ENCODE data around the gene TBCD.

The TBCD gene

GRCh38 chr17:82940226-82941020, 188.6 kb downstream of the TBCD start:
- Histone ChIP-seq H3K36me3 (ENCODE audit: control insufficient read depth, insufficient read depth, low read length) (peaks cover 44% of the 10 kb centered on the region), H3K9me3 (ENCODE audit: control insufficient read depth, insufficient read depth, low read length) (peaks cover 6% of the 10 kb centered on the region; the same call in 1 of the 2 replicates), H3K27ac (ENCODE audit: low read length) (no peak overlapping the region), H3K27me3 (ENCODE audit: control insufficient read depth, insufficient read depth, low read length) (no peaks in the 10 kb centered on the region), H3K4me1 (ENCODE audit: control insufficient read depth, insufficient read depth, low read length) (no peaks in the 10 kb centered on the region; the same call in 1 of the 2 replicates), H3K4me3 (ENCODE audit: low read length) (no peak overlapping the region)
- DNase-seq (ENCODE audit: low read depth, low spot score): no peak
- no CpG with 5 or more reads among the region's 27 CpGs for WGBS (ENCODE audit: insufficient coverage, insufficient read length)

GRCh38 chr17:82941021-82942001, 189.4 kb downstream of the TBCD start:
- no peak for DNase-seq (ENCODE audit: low read depth, low spot score)
- H3K4me3 ChIP-seq (ENCODE audit: low read length): no peak overlapping the region
- H3K4me1 ChIP-seq (ENCODE audit: control insufficient read depth, insufficient read depth, low read length): no peaks in the 10 kb centered on the region; the same call in 1 of the 2 replicates
- no peaks in the 10 kb centered on the region for H3K27me3 ChIP-seq (ENCODE audit: control insufficient read depth, insufficient read depth, low read length)
- H3K9me3 ChIP-seq (ENCODE audit: control insufficient read depth, insufficient read depth, low read length): peaks cover 6% of the 10 kb centered on the region; the same call in 1 of the 2 replicates
- WGBS (ENCODE audit: insufficient coverage, insufficient read length): no CpG with 5 or more reads among the region's 36 CpGs
- H3K36me3 ChIP-seq (ENCODE audit: control insufficient read depth, insufficient read depth, low read length): peaks cover 44% of the 10 kb centered on the region
- H3K27ac ChIP-seq (ENCODE audit: low read length): no peak overlapping the region

GRCh38 chr17:82942166-82943130, 190.6 kb downstream of the TBCD start:
- no peak overlapping the region for H3K4me3 ChIP-seq (ENCODE audit: low read length)
- no CpG with 5 or more reads among the region's 18 CpGs for WGBS (ENCODE audit: insufficient coverage, insufficient read length)
- no peaks in the 10 kb centered on the region; the same call in 1 of the 2 replicates for H3K4me1 ChIP-seq (ENCODE audit: control insufficient read depth, insufficient read depth, low read length)
- peaks cover 40% of the 10 kb centered on the region for H3K36me3 ChIP-seq (ENCODE audit: control insufficient read depth, insufficient read depth, low read length)
- DNase-seq (ENCODE audit: low read depth, low spot score): no peak
- H3K9me3 ChIP-seq (ENCODE audit: control insufficient read depth, insufficient read depth, low read length): peaks cover 6% of the 10 kb centered on the region
- no peaks in the 10 kb centered on the region for H3K27me3 ChIP-seq (ENCODE audit: control insufficient read depth, insufficient read depth, low read length)
- no peak overlapping the region for H3K27ac ChIP-seq (ENCODE audit: low read length)

GRCh38 chr17:82943339-82943738, 191.5 kb downstream of the TBCD start:
- WGBS (ENCODE audit: insufficient coverage, insufficient read length): no CpG with 5 or more reads among the region's 7 CpGs
- DNase-seq (ENCODE audit: low read depth, low spot score): no peak
- no peaks in the 10 kb centered on the region; the same call in 1 of the 2 replicates for H3K4me1 ChIP-seq (ENCODE audit: control insufficient read depth, insufficient read depth, low read length)
- H3K27ac ChIP-seq (ENCODE audit: low read length): no peak overlapping the region
- H3K4me3 ChIP-seq (ENCODE audit: low read length): no peak overlapping the region
- no peaks in the 10 kb centered on the region for H3K27me3 ChIP-seq (ENCODE audit: control insufficient read depth, insufficient read depth, low read length)
- H3K36me3 ChIP-seq (ENCODE audit: control insufficient read depth, insufficient read depth, low read length): peaks cover 34% of the 10 kb centered on the region
- peaks cover 8% of the 10 kb centered on the region for H3K9me3 ChIP-seq (ENCODE audit: control insufficient read depth, insufficient read depth, low read length)

- no peaks in the 10 kb centered on the region; the same call in 1 of the 2 replicates for H3K4me1 ChIP-seq (ENCODE audit: control insufficient read depth, insufficient read depth, low read length)
- H3K9me3 ChIP-seq (ENCODE audit: control insufficient read depth, insufficient read depth, low read length): peaks cover 10% of the 10 kb centered on the region
- WGBS (ENCODE audit: insufficient coverage, insufficient read length): no CpG with 5 or more reads among the region's 8 CpGs
- H3K4me3 ChIP-seq (ENCODE audit: low read length): no peak overlapping the region
- no peak for DNase-seq (ENCODE audit: low read depth, low spot score)
- no peaks in the 10 kb centered on the region for H3K27me3 ChIP-seq (ENCODE audit: control insufficient read depth, insufficient read depth, low read length)
- no peak overlapping the region for H3K27ac ChIP-seq (ENCODE audit: low read length)
- peaks cover 34% of the 10 kb centered on the region for H3K36me3 ChIP-seq (ENCODE audit: control insufficient read depth, insufficient read depth, low read length)
Measured at GRCh38 chr17:82943751-82944150, 191.9 kb downstream of the TBCD start.

- Histone ChIP-seq H3K27me3 (ENCODE audit: control insufficient read depth, insufficient read depth, low read length) (no peaks in the 10 kb centered on the region), H3K4me3 (ENCODE audit: low read length) (no peak overlapping the region), H3K9me3 (ENCODE audit: control insufficient read depth, insufficient read depth, low read length) (peaks cover 15% of the 10 kb centered on the region)
Measured at GRCh38 chr17:82944990-82945389, 193.1 kb downstream of the TBCD start.

GRCh38 chr17:82946081-82946480, 194.2 kb downstream of the TBCD start:
- DNase-seq (ENCODE audit: low read depth, low spot score): no peak
- Histone ChIP-seq H3K27ac (ENCODE audit: low read length) (no peak overlapping the region), H3K36me3 (ENCODE audit: control insufficient read depth, insufficient read depth, low read length) (peaks cover 26% of the 10 kb centered on the region), H3K4me1 (ENCODE audit: control insufficient read depth, insufficient read depth, low read length) (no peaks in the 10 kb centered on the region; the same call in 1 of the 2 replicates), H3K27me3 (ENCODE audit: control insufficient read depth, insufficient read depth, low read length) (no peaks in the 10 kb centered on the region), H3K9me3 (ENCODE audit: control insufficient read depth, insufficient read depth, low read length) (peaks cover 20% of the 10 kb centered on the region), H3K4me3 (ENCODE audit: low read length) (no peak overlapping the region)

More at GRCh38 chr17:82944990-82945389, 193.1 kb downstream of the TBCD start:
- peaks cover 30% of the 10 kb centered on the region for H3K36me3 ChIP-seq (ENCODE audit: control insufficient read depth, insufficient read depth, low read length)
- DNase-seq (ENCODE audit: low read depth, low spot score): no peak
- H3K4me1 ChIP-seq (ENCODE audit: control insufficient read depth, insufficient read depth, low read length): no peaks in the 10 kb centered on the region; the same call in 1 of the 2 replicates
- no peak overlapping the region for H3K27ac ChIP-seq (ENCODE audit: low read length)

- Histone ChIP-seq H3K9me3 (ENCODE audit: control insufficient read depth, insufficient read depth, low read length) (peaks cover 23% of the 10 kb centered on the region), H3K4me3 (ENCODE audit: low read length) (no peak overlapping the region), H3K27me3 (ENCODE audit: control insufficient read depth, insufficient read depth, low read length) (no peaks in the 10 kb centered on the region), H3K36me3 (ENCODE audit: control insufficient read depth, insufficient read depth, low read length) (peaks cover 20% of the 10 kb centered on the region), H3K4me1 (ENCODE audit: control insufficient read depth, insufficient read depth, low read length) (no peaks in the 10 kb centered on the region), H3K27ac (ENCODE audit: low read length) (no peak overlapping the region)
- no peak for DNase-seq (ENCODE audit: low read depth, low spot score)
- WGBS (ENCODE audit: insufficient coverage, insufficient read length): no CpG with 5 or more reads among the region's 11 CpGs
Measured at GRCh38 chr17:82947051-82947991, 195.5 kb downstream of the TBCD start.

GRCh38 chr17:82948081-82948511, 196.2 kb downstream of the TBCD start:
- DNase-seq (ENCODE audit: low read depth, low spot score): no peak
- WGBS (ENCODE audit: insufficient coverage, insufficient read length): no CpG with 5 or more reads among the region's 18 CpGs
- no peaks in the 10 kb centered on the region for H3K4me1 ChIP-seq (ENCODE audit: control insufficient read depth, insufficient read depth, low read length)
- no peaks in the 10 kb centered on the region for H3K27me3 ChIP-seq (ENCODE audit: control insufficient read depth, insufficient read depth, low read length)
- H3K9me3 ChIP-seq (ENCODE audit: control insufficient read depth, insufficient read depth, low read length): peaks cover 23% of the 10 kb centered on the region
- H3K27ac ChIP-seq (ENCODE audit: low read length): no peak overlapping the region
- peaks cover 13% of the 10 kb centered on the region; the same call in 1 of the 2 replicates for H3K36me3 ChIP-seq (ENCODE audit: control insufficient read depth, insufficient read depth, low read length)
- H3K4me3 ChIP-seq (ENCODE audit: low read length): no peak overlapping the region

Data from iPS DF 6.9 (cell line).